Fibroblast of lung (primary cell): ENCODE measurements around the gene XYLT1.

Experiments used
- CTCF ChIP-seq, 2 donors: IDR thresholded peaks in 1 of 2; conservative IDR thresholded peaks in 1 of 2; 1 replicate in 1 of 2; 2 replicates in 1 of 2; pipeline ENCODE4 v1.5.1; 2011 to 2012; ENCODE audit warnings: low read length in 2 of 2, control low read depth in 1 of 2, inconsistent platforms in 1 of 2, low read depth in 1 of 2, mild to moderate bottlenecking in 1 of 2
- EZH2 ChIP-seq: IDR thresholded peaks from 2 replicates; pipeline ENCODE4 v1.5.1; 2012; ENCODE audit warnings: low read length, control low read depth, mild to moderate bottlenecking; ENCODE audit errors: missing control alignments

GRCh38 chr16:17154981-17155380 lies 315.8 kb downstream of the XYLT1 start:
- TF ChIP-seq CTCF (conservative IDR thresholded peaks at IDR 0.05 in 1 of 2, IDR thresholded peaks at IDR 0.05 in 1 of 2; ENCODE audit: low read depth in 1 of 2, low read length in 2 of 2), result no peak
- TF ChIP-seq EZH2, result no peak
